ENCODE measurements around the gene SAMD7. TPM values are rescaled to one million over a fixed set of nuclear protein-coding genes. Genes with fewer than 3 reads are reported as not detected.
A peak's percentile ranks its signal among the peaks of the same experiment; 100 is the strongest.

The SAMD7 gene
- total and polyA plus RNA-seq, 9 of the 15 experiments (the other 6 are each of a cell fraction or from before 2014, with no cell fraction given): not detected

DNA sequence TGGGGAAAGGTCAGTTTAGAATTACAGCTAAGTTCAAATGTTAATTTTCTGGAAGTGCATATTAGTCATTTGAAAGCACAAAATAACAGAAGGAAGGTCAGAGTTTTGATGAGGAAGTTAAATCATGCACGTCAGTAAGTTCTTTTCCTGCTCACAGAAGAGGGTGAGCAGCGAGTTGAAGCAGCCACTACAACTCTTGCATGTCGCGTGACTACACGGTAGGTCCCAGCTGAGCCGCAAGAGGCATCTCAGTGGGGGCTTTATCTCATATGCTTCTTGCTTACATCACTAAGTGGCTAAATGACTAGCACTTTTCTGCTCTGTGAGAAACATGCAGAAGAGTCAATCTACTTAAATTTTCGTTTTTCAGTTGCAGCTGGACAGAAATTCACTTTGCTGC is 33.9 kb downstream of the SAMD7 start (continued):
- TF ChIP-seq TFAP4 (CRISPR knock-in tag; IDR thresholded peaks at IDR 0.05; ENCODE audit: borderline replicate concordance) (peak; percentile 96), CBX1 (IDR thresholded peaks at IDR 0.05; ENCODE audit: low read depth) (no peak), NFE2 (IDR thresholded peaks at IDR 0.05; ENCODE audit: low read depth) (peak; percentile 95), ZNF583 (CRISPR knock-in tag; IDR thresholded peaks at IDR 0.05) (no peak), SMARCA4 (IDR thresholded peaks at IDR 0.05) (peak; percentile 70)

GRCh38 chr3:169946336-169946735 is 35.0 kb downstream of the SAMD7 start:
- ChIA-PET CTCF (ENCODE audit: low intra/inter-chr PET ratio) (no interaction called here), POLR2A (interaction anchor here (1.3 to 1.4 kb wide), 2 partner anchors 13 to 14 kb away, joined by 4 to 5 read pairs; no protein-coding TSS in a partner anchor)
- peaks cover 4 to 27% of the 10 kb centered on the region in 2 experiments; a peak in 3 of 5 replicates for H3K4me1 ChIP-seq (replicated peaks in 1 of 2; ENCODE audit: control insufficient read depth in 2 of 2, insufficient read depth in 2 of 2, low read length in 2 of 2)
- H3K4me3 ChIP-seq: no peak overlapping the region
- H3K9me3 ChIP-seq (replicated peaks; ENCODE audit: control insufficient read depth, insufficient read depth, low read depth, low read length): no peaks in the 10 kb centered on the region
- TF ChIP-seq NEUROD1 (IDR thresholded peaks at IDR 0.05; ENCODE audit: borderline replicate concordance, low read depth, low read length, partially characterized antibody) (no peak), MAX (CRISPR knock-in tag; IDR thresholded peaks at IDR 0.05) (0 out of 2 replicates have a peak, but pooled peaks have one; percentile 4), C11orf30 (IDR thresholded peaks at IDR 0.05; ENCODE audit: low read depth) (no peak)
- ATAC-seq: no peak
- H3K79me2 ChIP-seq (ENCODE audit: control insufficient read depth, insufficient read depth, low read length): no peaks in the 10 kb centered on the region
- no peaks in the 10 kb centered on the region for H3K27me3 ChIP-seq (ENCODE audit: control insufficient read depth in 2 of 2, insufficient read depth in 2 of 2, low read length in 2 of 2)
- no TSS peak for BruUV-seq (replicated peaks)
- no peaks in the 10 kb centered on the region for H4K20me1 ChIP-seq (replicated peaks; ENCODE audit: control insufficient read depth, insufficient read depth, low read length)
- intact Hi-C loops (cut with micrococcal nuclease) (no loop called here), in situ Hi-C loops (cut with MboI) (no loop called here)
- no peak overlapping the region for H2AFZ ChIP-seq (ENCODE audit: low read depth, low read length)
- no peak for DNase-seq (ENCODE audit: extremely low read depth in 1 of 4, low spot score in 3 of 4)
- H3K4me2 ChIP-seq (ENCODE audit: insufficient read depth, low read length): no peak overlapping the region
- no peaks in the 10 kb centered on the region for H3K36me3 ChIP-seq (ENCODE audit: control insufficient read depth, insufficient read depth, low read length)
- FAIRE-seq: no peak
- WGBS (ENCODE audit: insufficient coverage, low coverage, missing lambda C conversion rate): 78% methylated on average over 3 of the region's 3 CpGs
- H3K27ac ChIP-seq (ENCODE audit: extremely low read depth, low read depth, low read length): no peak overlapping the region; the same call in 2 of the 3 replicates
- H3K9me1 ChIP-seq (ENCODE audit: control insufficient read depth, insufficient read depth, low read length): no peaks in the 10 kb centered on the region
- H3K9ac ChIP-seq (ENCODE audit: insufficient read depth in 1 of 2, low read depth in 2 of 2, low read length in 2 of 2): no peak overlapping the region

Measured in K562 (cell line).